Endothelial cell of umbilical vein (primary cell): ENCODE data around the gene FALEC. TPM values are rescaled to one million over a fixed set of nuclear protein-coding genes. Genes with fewer than 3 reads are reported as not detected.

ENCODE experiments used
- BruUV-seq: library from RNA; stranded (reverse); fragments of 400-500 nt; replicated peaks from 2 replicates; lab custom pipeline; 2021; lab: Mats Ljungman, UMichigan
- CTCF ChIA-PET: fragments of 300-600, 350-600 bp; sonication (Branson Sonifier 250); formaldehyde crosslinking; loops from one replicate; lab custom pipeline; 2021; ENCODE audit warnings: antibody characterized with exemption, inconsistent platforms; lab: Charles Lee
- POLR2A ChIA-PET: fragments of 300-600, 350-600 bp; sonication (Branson Sonifier 250); formaldehyde crosslinking; loops from one replicate; lab custom pipeline; 2021; ENCODE audit warnings: antibody characterized with exemption, inconsistent platforms; lab: Charles Lee
- DNase-seq: peaks from one replicate; pipeline ENCODE4 v3.0.0-alpha.2; 2011; ENCODE audit warnings: low read depth, low spot score
- FAIRE-seq: peaks from 2 replicates; lab custom pipeline; 2011; peaks lifted over from hg19 to GRCh38; lab: Jason Lieb, UNC
- H2AFZ ChIP-seq: 2 replicates; pipeline ENCODE4 v1.6.0; 2012; ENCODE audit warnings: low read depth, low read length, control low read depth, inconsistent platforms
- H3K27ac ChIP-seq: 2 replicates; pipeline ENCODE4 v1.5.1; 2011; ENCODE audit warnings: low read depth, mild to moderate bottlenecking, control low read depth, low read length, moderate library complexity; ENCODE audit not compliant: insufficient read depth
- H3K27me3 ChIP-seq, 2 experiments: 2 replicates each; pipeline versions ENCODE4 v1.6.0 to v1.6.1; 2011; ENCODE audit warnings: low read length in 2 of 2, mixed read lengths in 1 of 2; ENCODE audit not compliant: control insufficient read depth in 2 of 2, insufficient read depth in 2 of 2
- H3K36me3 ChIP-seq, 2 experiments: 2 replicates in 1 of 2; 3 replicates in 1 of 2; pipeline ENCODE4 v1.5.1; 2011; ENCODE audit warnings: low read length in 2 of 2, mild to moderate bottlenecking in 1 of 2, moderate library complexity in 1 of 2; ENCODE audit not compliant: control insufficient read depth in 2 of 2, insufficient read depth in 2 of 2; ENCODE audit errors: extremely low read depth in 1 of 2
- H3K4me1 ChIP-seq: 3 replicates; pipeline ENCODE4 v1.5.1; 2011; ENCODE audit warnings: mild to moderate bottlenecking, low read length; ENCODE audit not compliant: control insufficient read depth, insufficient read depth; ENCODE audit errors: extremely low read depth
- H3K4me2 ChIP-seq: 2 replicates; pipeline ENCODE4 v1.6.1; 2011; ENCODE audit warnings: low read length, control low read depth, mixed read lengths; ENCODE audit not compliant: insufficient read depth
- H3K4me3 ChIP-seq, 3 experiments: fragments of 200-600 bp in 1 of 3; sonication (generic), shearing (Covaris generic) in 1 of 3; replicated peaks in 1 of 3; 2 replicates each; pipeline ENCODE4 v1.5.1; 2011 to 2016; ENCODE audit warnings: control low read depth in 3 of 3, low read length in 3 of 3, mild to moderate bottlenecking in 2 of 3, inconsistent platforms in 1 of 3, low read depth in 1 of 3, moderate library complexity in 1 of 3; ENCODE audit not compliant: insufficient read depth in 1 of 3
- H3K79me2 ChIP-seq: 2 replicates; pipeline ENCODE4 v1.6.0; 2012; ENCODE audit warnings: low read length, inconsistent platforms; ENCODE audit not compliant: control insufficient read depth, insufficient read depth
- H3K9ac ChIP-seq: replicated peaks from 2 replicates; pipeline ENCODE3; 2011; ENCODE audit warnings: low read length, control low read depth; ENCODE audit not compliant: insufficient read depth; ENCODE audit errors: extremely low read depth
- H3K9me1 ChIP-seq: replicated peaks from 3 replicates; pipeline ENCODE4 v1.6.0; 2011; ENCODE audit warnings: mild to moderate bottlenecking, low read length; ENCODE audit not compliant: control insufficient read depth, insufficient read depth; ENCODE audit errors: extremely low read depth
- H3K9me3 ChIP-seq: replicated peaks from 2 replicates; pipeline ENCODE4 v1.5.1; 2012; ENCODE audit warnings: low read length, inconsistent platforms; ENCODE audit not compliant: control insufficient read depth, insufficient read depth
- H4K20me1 ChIP-seq: replicated peaks from 2 replicates; pipeline ENCODE3; 2011; ENCODE audit warnings: mild to moderate bottlenecking, low read length; ENCODE audit not compliant: control insufficient read depth, insufficient read depth; ENCODE audit errors: extremely low read depth
- FOS ChIP-seq: IDR thresholded peaks from 2 replicates; pipeline ENCODE4 v1.6.1; 2011; ENCODE audit warnings: mild to moderate bottlenecking, low read length, moderate library complexity, borderline replicate concordance; ENCODE audit not compliant: insufficient read depth
- GATA2 ChIP-seq: IDR thresholded peaks from 2 replicates; pipeline ENCODE4 v1.7.0; 2011; ENCODE audit warnings: low read depth, mild to moderate bottlenecking, moderate library complexity, mixed read lengths, low read length; ENCODE audit not compliant: insufficient read length, insufficient read depth
- JUN ChIP-seq: IDR thresholded peaks from 2 replicates; pipeline ENCODE4 v1.6.1; 2011; ENCODE audit warnings: borderline replicate concordance, low read depth; ENCODE audit not compliant: insufficient read length, insufficient read depth
- MYC ChIP-seq: IDR thresholded peaks from one replicate; pipeline ENCODE4 v1.6.1; 2011; ENCODE audit warnings: mild to moderate bottlenecking, low read depth, low read length
- POLR2AphosphoS5 ChIP-seq: IDR thresholded peaks from 2 replicates; pipeline ENCODE4 v1.6.1; 2012; ENCODE audit warnings: low read depth, mild to moderate bottlenecking, control low read depth, low read length, moderate library complexity; ENCODE audit not compliant: insufficient read depth
- dilution Hi-C: fragments of 300-500 bp; cut with MboI; formaldehyde crosslinking; loops from one replicate; pipeline ENCODE4 v1.15.0; 2019; ENCODE audit warnings: low sequenced_read_pairs; ENCODE audit not compliant: extremely low pct_ligation_motif_present
- intact Hi-C: fragments of 100-400 bp; cut with micrococcal nuclease; formaldehyde crosslinking; loops from one replicate; pipeline ENCODE4 v1.10.0; 2022
- polyA plus RNA-seq, 4 experiments: library from polyadenylated mRNA; depleted of rRNA in 3 of 4; stranded (reverse) in 3 of 4; unstranded in 1 of 4; fragments of >200 nt; gene quantifications; 2 replicates each; pipeline versions ENCODE4 v1.2.1 to v1.2.3, GENCODE V29; 2011 to 2012; ENCODE audit warnings: missing spikeins in 1 of 4
- total RNA-seq: library from RNA; stranded (reverse); gene quantifications from 2 replicates; pipeline ENCODE4 v1.2.3, GENCODE V29; 2021

Gene FALEC
- total and polyA plus RNA-seq, 2 donors (not counting 3 experiments of a cell fraction or from before 2014, with no cell fraction given): not detected

DNA sequence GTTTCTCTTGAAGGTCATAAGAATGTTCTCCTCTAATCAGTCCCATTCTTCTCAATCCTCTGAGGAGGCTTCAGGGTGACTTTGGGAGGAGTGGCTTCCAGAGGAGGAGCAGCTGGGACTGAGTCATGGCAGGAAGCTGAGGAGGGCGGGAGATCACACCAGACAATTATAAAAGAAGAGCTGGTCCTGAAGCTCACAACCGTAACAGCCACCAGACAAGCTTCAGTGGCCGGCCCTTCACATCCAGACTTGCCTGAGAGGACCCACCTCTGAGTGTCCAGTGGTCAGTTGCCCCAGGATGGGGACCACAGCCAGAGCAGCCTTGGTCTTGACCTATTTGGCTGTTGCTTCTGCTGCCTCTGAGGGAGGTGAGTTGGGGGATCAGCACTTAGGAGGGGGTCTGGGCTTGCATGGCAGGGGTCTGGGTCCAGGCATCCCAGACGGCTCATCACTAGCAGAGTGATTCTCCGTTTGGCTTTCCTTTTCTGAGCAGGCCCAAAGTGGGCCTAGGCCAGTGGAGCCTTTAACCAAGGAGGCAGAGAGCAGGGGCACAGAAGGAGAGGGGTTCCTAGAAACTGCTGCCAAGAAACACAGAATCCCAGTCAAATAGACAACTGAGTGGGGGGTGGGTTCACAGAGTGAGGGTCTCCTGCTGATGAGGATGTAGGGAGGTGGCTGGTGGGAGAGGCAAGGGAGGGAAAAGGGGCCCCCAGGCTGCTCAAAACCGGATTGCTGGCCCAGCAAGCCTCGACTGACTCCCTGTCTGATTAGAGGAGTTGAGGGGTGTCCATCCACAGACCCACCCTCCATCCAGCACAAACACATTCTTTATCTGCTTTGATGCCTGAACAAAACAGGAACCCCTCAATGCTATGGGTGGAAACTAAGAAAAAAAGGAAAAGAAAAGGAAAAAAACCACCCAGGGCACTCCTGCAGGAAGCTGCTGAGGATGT lies 7.4 kb upstream of the FALEC start, which contains the start of gene ECM1:
Gene ECM1 (plus strand): TSS at position 198 of the 953 bp plus-strand sequence. CDS start 101 bp downstream, at position 299.
- Histone ChIP-seq H3K27me3 (no peaks in the 10 kb centered on the region), H3K9me3 (no peaks in the 10 kb centered on the region), H3K4me2 (peak within 1 kb of the TSS; percentile 15), H3K4me3 (no peak within 1 kb of the TSS), H3K4me1 (peaks cover 10% of the 10 kb centered on the region), H3K79me2 (no peaks in the 10 kb centered on the region), H3K9me1 (no peaks in the 10 kb centered on the region), H3K27ac (peak within 1 kb of the TSS; percentile 34), H2AFZ (peak within 1 kb of the TSS; percentile 66), H3K36me3 (peaks cover 0 to 12% of the 10 kb centered on the region in 2 experiments), H3K9ac (peak within 1 kb of the TSS; percentile 5), H4K20me1 (no peaks in the 10 kb centered on the region)
- ChIA-PET POLR2A (interaction anchor here (0.6 to 1.2 kb wide), 2 partner anchors 8 to 599 kb away, joined by 4 read pairs; partner anchors contain the start of gene FALEC), CTCF (interaction anchor here (1.0 to 3.1 kb wide), 4 partner anchors 8 to 52 kb away, joined by 3 to 20 read pairs (median 6); partner anchors contain the start of gene FALEC)
- FAIRE-seq (peak; percentile 99), DNase-seq (peak; percentile 71)
- BruUV-seq: TSS peak; percentile 56
- TF ChIP-seq FOS: peak; percentile 86
- peak; percentile 54 for TF ChIP-seq JUN
- no peak for TF ChIP-seq MYC
- TF ChIP-seq POLR2AphosphoS5: peak; percentile 23
- TF ChIP-seq GATA2: no peak
- dilution Hi-C loops: no loop called here
- intact Hi-C loops: loop anchor here (1.0 kb wide), 1 partner anchor 21 kb away; the partner anchor contains the start of gene TARS2
